Medulla oblongata (tissue), 1 donor: Measurements from ENCODE around the gene SPZ1.
"Not testable (repeated sequence)": the region's sequence is repeated elsewhere in the genome, so short reads cannot be mapped to it uniquely, and the experiment has no call there.

Source experiments
- DNase-seq: peaks from one replicate; pipeline ENCODE4 v3.0.0-alpha.2; 2015; ENCODE audit errors: extremely low spot score

Gene SPZ1

DNA sequence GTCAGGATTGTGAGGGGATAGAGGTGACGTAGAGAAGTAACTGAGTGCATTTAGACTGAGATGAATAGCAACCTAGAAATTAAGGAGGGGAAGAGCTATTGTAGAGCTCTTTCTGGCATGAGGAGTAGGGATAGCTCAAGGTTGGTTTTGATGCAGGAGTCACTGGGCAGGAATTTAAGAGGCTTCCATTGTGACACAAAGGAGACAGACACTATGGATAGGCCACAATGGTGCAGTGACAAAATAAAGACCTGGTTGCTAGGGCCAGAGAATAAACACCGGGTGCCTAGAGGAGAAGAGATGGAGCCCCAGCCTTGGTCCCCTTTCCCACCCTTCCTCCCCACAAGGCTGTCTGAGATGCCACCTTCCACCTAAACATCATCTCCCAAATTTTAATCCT lies at the start of gene SPZ1:
TSS of gene SPZ1 (plus strand) at position 301 of the 400 bp plus-strand sequence. CDS start 214 bp downstream, outside the sequence.
- no peak for DNase-seq

DNA sequence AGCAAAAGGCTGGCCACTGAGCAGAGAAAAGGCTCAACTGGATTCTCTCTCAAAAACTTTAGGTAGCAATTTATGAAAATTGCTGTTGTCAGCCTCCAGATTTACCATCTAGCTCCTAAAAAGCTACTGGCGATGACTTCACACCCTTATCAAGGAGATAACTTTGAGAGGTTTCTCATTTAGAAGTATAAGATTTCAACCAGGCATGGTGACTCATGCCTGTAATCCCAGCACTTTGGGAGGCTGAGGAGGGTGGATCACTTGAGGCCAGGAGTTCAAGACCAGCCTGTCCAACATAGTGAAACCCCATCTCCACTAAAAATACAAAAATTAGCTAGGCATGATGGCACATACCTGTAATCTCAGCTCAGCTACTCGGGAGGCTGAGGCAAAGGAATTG lies 49.3 kb upstream of the SPZ1 start:
- not testable (repeated sequence) for DNase-seq

DNA sequence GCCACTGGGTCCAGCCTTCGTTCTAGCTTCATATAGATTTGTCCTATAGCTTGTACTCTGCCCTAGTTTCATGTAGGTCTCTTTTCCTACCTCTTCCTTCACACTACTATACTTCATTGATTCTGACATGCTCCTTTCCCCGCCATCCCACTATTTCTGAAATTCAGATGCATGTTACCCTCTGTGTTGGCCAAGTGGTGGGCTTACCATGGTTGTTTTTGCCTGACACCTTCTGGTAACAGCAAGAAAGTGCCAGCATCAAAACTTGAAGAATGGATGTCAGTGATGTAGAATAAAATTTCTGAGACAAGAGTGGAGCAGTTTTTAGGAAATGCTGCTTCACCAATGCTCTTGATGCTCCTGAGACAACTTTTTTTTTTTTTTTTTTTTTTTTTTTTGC lies 44.5 kb upstream of the SPZ1 start:
- DNase-seq = peak; percentile 81

DNA sequence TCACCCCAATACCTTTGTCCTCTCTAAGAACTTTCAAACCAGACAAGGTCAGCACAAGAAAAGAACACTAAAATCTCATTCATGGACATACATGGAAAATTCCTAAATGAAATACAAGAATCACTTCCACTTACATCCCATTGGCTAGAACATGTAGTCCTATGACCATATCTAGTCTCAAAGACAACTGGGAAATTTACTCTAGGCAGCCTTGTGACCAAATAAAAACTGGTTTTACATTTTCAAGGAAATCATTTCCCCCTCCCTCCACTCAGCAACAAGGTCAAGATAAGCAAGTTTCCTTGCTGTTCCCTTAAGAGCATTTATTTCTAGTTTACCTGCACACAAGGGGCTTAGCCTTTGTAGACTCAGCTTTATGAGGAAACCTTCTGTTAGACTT lies 43.6 kb upstream of the SPZ1 start:
- no peak for DNase-seq

DNA sequence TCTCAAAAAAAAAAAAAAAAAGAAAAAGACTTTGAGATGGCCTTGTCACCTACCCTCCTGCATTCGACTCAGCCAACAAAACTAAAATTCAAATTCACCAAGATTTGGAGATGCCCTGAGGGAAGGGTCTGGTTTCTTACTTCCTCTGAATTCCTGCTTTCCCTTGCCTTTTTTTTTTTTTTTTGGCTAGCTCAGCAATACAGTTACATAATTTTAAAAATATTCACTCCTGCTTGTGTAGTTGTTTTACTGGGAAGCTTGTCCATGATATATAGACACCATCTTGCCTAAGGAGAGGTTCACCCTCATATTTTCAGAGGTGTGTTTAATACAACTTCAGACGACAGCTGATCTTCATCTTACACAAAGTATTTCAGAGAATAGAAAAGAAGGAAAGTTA lies 42.6 kb upstream of the SPZ1 start:
- DNase-seq = no peak

DNA sequence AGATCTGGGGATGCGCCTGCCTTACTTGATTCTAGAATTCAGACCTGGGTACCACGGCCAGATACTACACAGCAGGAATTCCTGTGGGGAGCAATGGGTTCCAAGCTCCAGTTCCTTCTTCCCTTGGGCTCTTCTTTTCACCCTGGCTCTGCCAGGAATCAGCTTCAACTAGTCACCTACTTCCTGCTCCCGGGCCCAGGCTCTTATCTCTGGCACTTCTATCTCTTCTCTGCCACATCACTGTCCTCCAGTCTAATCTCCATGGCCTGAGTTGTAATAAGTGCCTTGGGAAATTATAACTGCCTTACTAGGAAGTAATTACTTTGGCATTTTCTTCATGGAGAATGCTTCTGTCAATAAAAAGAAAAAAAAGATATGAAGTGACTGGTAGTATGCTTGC lies 37.7 kb upstream of the SPZ1 start:
- DNase-seq = no peak

GRCh38 chr5:80283360-80283759 lies 36.4 kb upstream of the SPZ1 start:
- no peak for DNase-seq

- DNase-seq = no peak
Measured at GRCh38 chr5:80284720-80285119, 35.1 kb upstream of the SPZ1 start.

- DNase-seq = no peak
Measured at GRCh38 chr5:80288177-80288576, 31.6 kb upstream of the SPZ1 start.

DNA sequence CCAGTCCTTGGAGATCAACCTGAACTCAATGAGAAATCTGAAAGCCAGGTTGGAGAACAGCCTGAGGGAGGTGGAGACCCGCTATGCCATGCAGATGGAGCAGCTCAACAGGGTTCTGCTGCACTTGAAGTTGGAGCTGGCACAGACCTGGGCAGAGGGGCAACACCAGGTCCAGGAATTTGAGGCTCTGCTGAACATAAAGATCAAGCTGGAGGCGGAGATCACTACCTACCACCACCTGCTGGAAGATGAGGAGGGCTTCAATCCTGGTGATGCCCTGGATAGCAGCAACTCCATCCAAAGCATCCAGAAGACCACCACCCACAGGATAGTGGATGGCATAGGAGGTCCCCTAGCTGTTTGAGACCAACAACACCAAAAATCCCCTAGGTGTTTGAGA lies 30.5 kb upstream of the SPZ1 start:
- DNase-seq = no peak

GRCh38 chr5:80291761-80292160 lies 28.0 kb upstream of the SPZ1 start:
- DNase-seq = no peak

DNA sequence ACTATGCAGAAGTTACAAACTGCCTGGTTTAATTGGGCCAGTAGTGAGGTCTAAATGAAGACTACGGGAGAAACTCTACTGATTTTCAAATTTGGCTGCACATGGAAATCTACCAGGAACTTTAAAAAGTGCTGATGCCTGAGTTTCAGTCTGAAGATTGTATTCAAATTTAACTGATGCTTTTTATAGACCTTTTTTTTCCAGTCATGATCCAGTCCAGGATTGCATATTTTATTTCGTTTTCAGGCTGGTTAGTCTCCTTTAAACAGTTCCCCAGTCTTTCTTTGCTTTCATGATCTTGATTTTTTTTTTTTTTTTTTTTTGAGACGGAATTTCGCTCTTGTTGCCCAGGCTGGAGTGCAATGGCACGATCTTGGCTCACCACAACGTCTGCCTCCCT lies 23.7 kb upstream of the SPZ1 start:
- DNase-seq = no peak

GRCh38 chr5:80299601-80300000 lies 20.2 kb upstream of the SPZ1 start:
- DNase-seq = no peak

GRCh38 chr5:80300125-80300524 lies 19.7 kb upstream of the SPZ1 start:
- no peak for DNase-seq

DNA sequence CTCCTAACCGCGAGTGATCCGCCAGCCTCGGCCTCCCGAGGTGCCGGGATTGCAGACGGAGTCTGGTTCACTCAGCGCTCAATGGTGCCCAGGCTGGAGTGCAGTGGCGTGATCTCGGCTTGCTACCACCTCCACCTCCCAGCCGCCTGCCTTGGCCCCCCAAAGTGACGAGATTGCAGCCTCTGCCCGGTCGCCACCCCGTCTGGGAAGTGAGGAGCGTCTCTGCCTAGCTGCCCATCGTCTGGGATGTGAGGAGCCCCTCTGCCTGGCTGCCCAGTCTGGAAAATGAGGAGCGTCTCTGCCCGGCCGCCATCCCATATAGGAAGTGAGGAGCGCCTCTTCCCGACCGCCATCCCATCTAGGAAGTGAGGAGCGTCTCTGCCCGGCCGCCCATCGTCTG lies 19.0 kb upstream of the SPZ1 start:
- not testable (repeated sequence) for DNase-seq

- DNase-seq = not testable (repeated sequence)
Measured at GRCh38 chr5:80301342-80301741, 18.5 kb upstream of the SPZ1 start.

DNA sequence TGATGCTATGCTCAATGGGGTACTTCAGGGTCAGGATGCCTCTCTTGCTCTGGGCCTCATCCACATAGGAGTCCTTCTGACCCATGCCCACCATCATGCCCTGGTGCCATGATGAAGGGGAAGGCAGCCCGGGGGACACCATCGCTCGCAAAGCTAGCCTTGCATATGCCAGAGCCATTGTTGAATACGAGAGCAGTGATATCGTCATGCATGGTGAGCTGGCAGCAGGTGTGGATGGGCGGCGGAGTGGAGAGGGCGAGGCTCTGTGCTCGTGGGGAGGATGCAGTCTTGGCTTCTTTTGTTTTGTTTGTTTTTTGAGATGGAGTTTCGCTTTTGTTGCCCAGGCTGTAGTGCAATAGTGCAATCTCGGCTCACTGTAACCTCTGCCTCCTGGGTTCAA lies 17.2 kb upstream of the SPZ1 start:
- DNase-seq = no peak

GRCh38 chr5:80308526-80308925 lies 11.3 kb upstream of the SPZ1 start:
- DNase-seq = no peak

- no peak for DNase-seq
Measured at GRCh38 chr5:80309871-80310665, 9.7 kb upstream of the SPZ1 start.

- DNase-seq = no peak
Measured at GRCh38 chr5:80315244-80315643, 4.6 kb upstream of the SPZ1 start.

GRCh38 chr5:80318212-80318611 lies 1.6 kb upstream of the SPZ1 start:
- peak; percentile 73 for DNase-seq

- DNase-seq = no peak
Measured at GRCh38 chr5:80324912-80325311, 5.1 kb downstream of the SPZ1 start.

- no peak for DNase-seq
Measured at GRCh38 chr5:80326468-80326867, 6.7 kb downstream of the SPZ1 start.

- DNase-seq = no peak
Measured at GRCh38 chr5:80337379-80337778, 17.6 kb downstream of the SPZ1 start.
